ENCODE data around the gene RNF125.

The RNF125 gene

DNA sequence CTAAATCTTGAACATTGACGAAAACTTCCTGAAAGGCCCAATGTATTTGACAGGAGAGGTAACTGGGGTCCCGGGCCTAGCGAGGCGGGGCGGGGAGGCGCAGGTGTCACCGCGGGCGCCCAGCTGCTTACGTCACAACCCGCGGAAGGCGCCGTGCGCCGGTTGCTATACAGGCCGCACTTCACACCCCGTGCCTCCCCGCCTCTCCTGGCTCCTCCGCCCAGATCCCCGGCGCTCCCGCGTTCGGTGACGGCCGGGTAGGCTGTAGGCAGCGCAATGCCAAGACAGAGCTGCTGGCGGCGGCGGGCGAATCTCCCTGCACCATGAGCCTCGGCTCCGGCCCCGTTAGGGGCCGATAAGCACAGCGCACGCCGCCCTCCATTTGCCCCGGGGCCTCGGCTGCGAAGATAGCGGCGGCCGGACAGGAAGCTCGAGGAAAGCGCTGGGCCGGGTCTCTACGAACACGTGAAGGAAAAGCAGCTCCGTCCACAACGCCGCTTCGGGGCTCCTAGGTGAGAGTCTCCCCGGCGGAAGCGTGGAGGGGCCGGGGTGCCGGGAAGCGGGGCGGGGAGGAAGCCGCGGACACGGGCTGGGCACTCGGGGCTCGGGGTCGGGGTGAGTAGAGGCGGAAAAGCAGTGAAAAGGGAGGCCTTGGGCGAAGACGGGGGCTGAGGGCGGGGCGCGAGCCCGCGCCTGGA lies 73.2 kb downstream of the RNF125 start, which contains the start of gene RNF138:
Gene RNF138 (plus strand): TSS at position 151 of the 698 bp plus-strand sequence. CDS start 903 bp downstream, outside the sequence.
- peak; percentile 79 for DNase-seq

DNA sequence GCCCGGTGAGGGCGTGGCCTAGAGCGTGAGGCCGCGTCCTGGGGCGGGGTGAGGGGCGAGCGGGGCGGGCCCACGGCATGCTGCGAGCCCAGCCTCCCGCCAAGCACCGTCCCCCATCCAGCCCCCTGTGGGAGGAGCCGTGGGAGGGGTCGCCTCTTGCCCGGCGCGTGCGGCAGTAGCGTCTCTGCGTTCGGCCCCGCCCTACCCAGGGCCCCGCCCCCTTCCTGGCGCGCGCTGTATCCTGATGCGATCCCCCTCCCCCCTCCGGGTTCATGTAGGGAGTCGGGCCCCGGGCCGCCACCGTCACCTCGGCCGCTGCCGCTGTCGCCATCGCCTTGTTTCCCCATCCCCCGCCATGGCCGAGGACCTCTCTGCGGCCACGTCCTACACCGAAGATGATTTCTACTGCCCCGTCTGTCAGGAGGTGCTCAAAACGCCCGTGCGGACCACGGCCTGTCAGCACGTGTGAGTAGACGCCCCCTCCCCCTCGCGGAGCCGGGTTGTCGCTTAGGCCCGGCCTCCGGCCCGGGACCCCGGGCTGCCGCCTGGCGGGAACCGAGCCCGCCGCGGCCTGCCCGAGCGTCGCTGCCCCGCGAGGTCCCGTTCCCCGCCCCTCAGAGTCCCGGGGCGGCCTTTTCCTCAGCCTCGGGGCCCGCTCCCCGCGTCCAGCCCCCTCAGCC lies 73.9 kb downstream of the RNF125 start:
- DNase-seq = peak; percentile 94

DNA sequence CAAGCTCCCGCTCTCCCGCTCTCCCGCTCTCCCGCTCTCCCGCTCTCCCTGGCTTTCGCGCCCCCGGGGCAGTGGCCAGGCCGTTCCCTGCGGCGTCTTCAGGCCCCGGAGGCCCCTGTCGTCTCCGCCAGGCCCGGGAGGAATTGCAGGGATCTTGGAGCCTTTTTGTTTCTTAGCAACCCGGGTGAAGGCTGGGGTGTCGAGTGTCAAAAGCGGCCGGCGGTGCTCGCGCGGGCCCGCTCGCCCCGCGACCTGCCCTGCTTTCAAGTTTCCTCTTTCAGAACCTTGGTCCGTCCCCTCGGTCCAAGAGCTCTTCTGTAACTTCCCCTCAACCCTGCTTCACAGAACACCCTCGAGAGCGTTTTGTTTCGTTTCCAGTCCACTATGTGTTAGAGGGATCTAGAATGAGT lies 74.5 kb downstream of the RNF125 start:
- peak; percentile 27 for DNase-seq

DNA sequence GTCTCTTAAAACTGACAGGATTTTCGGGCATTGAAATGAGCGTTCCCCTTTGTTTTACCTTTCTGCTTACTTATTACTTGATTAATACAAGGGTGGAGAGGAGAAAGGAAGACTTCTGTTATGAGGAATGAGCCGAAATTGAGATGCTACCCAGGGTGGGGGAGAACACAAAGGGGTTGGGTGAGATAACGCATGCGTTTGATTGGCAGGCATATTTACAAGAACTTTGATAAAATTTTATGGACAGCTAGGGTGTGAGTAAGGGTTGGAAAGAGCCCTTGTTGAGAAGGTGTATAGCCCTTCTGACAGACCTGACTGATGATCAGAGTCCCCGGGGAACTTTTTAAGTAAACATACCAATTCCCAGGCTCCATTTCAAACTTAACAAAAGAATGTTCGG lies 74.9 kb downstream of the RNF125 start:
- no peak for DNase-seq

DNA sequence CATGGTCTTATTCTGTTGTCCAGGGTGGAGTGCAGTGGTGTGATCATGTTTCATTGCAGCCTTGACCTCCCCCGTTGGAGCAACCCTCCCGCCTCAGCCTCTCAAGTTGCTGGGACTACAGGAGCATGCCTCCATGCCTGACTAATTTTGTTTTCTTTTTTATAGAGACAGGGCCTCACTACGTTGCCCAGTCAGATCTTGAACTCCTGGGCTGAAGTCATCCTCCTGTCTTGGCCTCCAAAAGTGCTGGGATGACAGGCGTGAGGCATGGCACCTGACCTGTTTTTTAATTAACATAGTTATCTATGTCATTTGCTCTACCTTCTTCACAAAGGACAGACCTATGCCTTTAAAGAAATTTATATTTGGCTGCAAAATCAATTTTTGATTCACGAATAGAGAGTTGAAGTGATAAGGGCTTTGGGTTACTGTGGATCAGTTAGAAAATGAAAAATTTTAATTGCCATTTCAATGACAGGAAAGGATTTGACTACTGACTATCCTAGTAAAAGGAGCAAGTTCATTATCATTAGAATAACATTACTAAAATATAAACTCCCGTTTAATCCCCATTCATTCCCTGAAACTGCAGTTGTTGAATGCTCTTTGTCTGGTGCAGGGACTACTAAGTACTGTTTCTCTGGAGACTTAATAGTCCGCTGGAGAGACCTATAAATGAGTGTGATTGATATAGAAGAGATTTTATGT lies 76.7 kb downstream of the RNF125 start:
- no peak for DNase-seq

DNA sequence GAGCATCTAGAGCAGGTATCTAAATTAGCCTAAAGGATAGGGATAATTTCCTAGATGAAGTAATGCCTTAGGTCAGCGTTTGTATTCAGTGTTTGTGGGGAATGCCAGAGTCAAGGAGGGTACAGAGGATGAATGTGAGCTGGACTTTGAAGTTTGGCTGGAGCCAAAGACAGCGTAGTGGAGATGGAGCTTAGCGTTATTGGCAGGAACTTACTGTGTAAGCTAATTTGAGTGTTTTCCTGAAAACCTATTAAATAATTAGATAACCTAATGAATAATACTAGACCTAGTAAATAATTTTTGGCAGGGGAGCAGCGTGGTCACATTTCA lies 77.2 kb downstream of the RNF125 start:
- DNase-seq = no peak

DNA sequence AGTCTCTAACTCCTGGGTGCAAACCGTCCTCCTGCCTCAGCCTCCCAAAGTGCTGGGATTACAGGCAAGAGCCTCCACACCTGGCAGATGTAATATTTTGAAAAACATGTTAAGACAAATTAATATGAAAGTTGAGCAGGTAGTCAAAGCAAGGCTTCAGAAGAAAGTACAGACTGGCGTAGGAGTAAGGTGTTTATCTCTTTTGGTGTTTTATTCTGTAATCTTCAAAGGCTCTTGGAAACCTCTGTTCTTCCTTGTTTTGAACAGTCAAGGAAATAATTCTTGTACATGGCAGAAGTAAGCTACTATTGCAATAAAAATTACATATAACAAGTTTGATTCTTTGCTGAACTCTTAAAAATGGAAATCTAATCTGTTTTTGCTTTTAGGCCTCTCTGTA lies 78.3 kb downstream of the RNF125 start:
- no peak for DNase-seq

DNA sequence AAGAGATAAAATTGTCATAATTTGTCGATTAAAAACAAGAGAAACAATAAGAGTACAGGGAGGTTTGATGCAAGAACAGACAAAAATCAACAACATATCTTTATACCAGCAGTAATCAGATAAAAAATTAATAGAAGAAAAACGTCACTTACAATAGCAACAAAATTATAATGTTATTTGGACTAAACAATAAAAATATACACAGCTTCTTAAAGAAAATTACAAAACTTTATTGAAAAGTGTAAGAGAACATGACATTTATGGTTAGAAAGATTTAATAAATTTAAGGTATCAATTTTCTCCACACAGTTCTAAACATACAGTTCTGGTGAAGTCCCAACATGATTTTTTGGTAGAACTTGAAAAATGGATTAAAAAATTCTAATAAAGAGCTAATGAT lies 85.9 kb downstream of the RNF125 start:
- DNase-seq = no peak

DNA sequence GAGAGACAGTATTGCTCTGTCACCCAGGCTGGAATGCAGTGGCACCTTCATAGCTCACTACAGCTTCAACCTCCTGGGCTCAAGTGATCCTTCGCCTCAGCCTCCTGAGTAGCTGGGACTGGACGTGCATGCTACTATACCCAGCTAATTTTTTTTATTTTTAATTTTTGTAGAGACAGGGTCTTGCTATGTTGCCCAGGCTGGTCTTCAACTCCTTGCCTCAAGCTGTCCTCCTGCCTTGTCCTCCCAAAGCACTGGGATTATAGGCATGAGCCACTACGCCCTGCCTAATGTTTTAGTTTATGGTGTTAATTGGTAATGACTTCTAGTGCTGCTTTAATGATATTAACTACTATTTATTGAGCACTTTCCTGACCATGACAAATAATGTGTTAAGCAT lies 91.4 kb downstream of the RNF125 start:
- no peak for DNase-seq

DNA sequence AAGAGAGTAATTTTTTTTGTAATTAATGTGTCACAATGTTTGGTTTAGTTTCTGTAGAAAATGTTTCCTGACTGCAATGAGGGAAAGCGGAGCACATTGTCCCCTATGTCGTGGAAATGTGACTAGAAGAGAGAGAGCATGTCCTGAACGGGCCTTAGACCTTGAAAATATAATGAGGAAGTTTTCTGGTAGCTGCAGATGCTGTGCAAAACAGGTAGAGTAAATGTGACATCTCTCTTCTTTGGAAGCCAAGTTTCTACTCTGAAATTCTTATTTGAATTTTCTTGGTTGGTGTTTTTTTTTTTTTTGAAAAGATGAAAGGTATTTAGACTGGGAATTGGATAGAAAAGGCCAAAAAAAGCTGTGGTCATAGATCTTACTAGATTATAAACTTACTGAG lies 93.1 kb downstream of the RNF125 start:
- no peak for DNase-seq

DNA sequence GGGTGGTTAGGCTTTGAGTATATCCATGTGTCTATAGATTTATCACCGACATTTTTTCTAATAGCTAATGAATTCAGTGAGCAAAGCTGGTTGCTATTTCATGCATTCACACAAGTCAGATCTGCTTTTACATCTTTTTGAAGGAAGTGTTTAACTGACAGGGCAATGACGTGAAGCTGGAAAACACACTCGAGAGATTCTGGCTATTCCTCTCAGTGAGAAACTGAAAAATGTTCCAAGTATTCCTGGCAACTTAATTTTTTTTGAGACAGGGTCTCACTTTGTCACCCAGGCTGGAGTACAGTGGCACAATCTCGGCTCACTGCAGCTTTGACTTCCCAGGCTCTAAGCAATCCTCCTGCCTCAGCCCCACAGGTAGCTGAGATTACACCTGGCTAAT lies 94.2 kb downstream of the RNF125 start:
- DNase-seq = no peak

DNA sequence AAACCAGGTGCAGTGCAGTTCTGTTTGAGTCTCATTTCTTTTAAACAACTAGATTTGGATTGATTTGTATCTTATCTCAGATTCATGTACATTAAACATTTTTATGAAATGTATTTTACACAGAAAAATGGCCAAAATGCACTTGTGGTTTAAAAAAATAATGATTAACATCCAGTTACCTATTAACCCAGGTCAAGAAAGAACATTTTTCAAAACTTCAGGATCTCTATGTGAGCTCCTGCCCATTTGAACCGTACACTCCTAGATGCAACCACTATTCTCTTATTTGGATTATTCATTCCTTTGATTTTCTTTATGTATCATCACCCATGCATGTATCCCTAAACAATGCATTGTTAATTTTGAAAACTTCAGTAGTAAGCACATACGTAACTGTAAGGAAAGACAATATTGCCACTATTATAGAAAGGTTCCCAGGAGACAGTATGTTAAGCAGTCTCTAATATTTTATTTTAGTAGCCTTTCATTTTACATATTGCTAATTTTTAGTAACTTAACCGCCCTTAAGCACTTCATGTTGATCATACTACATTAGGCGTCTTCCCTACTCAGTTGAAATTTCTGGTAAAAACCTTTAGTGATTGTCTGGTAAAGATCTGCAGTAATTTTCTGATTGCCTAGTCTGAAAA lies 95.8 kb downstream of the RNF125 start:
- no peak for DNase-seq

DNA sequence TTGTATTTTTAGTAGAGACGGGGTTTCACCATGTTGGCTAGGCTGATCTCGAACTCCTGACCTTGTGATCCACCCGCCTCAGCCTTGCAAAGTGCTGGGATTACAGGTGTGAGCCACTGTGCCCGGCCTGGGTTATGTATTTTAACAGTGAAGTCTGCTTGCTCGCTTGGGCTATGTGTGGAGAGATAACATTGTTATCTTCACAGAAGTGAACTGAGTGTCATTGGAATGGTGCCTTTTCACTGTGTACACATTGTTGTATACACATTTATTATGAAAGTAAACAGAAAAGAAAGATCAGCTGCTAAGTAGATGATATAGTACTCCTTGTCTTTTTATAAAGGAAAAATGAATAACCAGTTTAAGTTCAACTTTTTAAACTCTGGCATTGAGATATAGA lies 103.4 kb downstream of the RNF125 start:
- no peak for DNase-seq

All from NCI-H748 treated with DMSO at 0.1 percent for 48 hours (cell line).